CD4-positive, alpha-beta T cell treated with Interleukin-6 for 4 hours (primary cell): ENCODE data around the gene RNF39.
"Not testable (repeated sequence)": the region's sequence is repeated elsewhere in the genome, so short reads cannot be mapped to it uniquely, and the experiment has no call there.

Source experiments
- DNase-seq: peaks from one replicate; pipeline ENCODE4 v3.0.0-alpha.2; 2020; ENCODE audit warnings: mixed read lengths

Gene RNF39

GRCh38 chr6:30075094-30075789 is at the start of gene RNF39:
Gene RNF39, minus strand, starts transcription at chr6:30075769. Its CDS starts 184 bp downstream, at chr6:30075585.
- DNase-seq, result peak; percentile 24

GRCh38 chr6:30122515-30122914 is 46.9 kb upstream of the RNF39 start:
- no peak for DNase-seq

GRCh38 chr6:30121446-30122366 is 46.1 kb upstream of the RNF39 start:
- no peak for DNase-seq

GRCh38 chr6:30118691-30119090 is 43.1 kb upstream of the RNF39 start:
- DNase-seq, result not testable (repeated sequence)

GRCh38 chr6:30116724-30117123 is 41.2 kb upstream of the RNF39 start:
- no peak for DNase-seq

- no peak for DNase-seq
These were observed 38.3 kb upstream of the RNF39 start for GRCh38 chr6:30113841-30114240.

GRCh38 chr6:30113003-30113759 is 37.6 kb upstream of the RNF39 start, which contains the start of gene TRIM31:
Gene TRIM31, minus strand, starts transcription at chr6:30113090. Its CDS starts 285 bp downstream, at chr6:30112805.
- DNase-seq, result no peak

GRCh38 chr6:30112402-30112994 is 36.9 kb upstream of the RNF39 start:
- no peak for DNase-seq

GRCh38 chr6:30111266-30111856 is 35.8 kb upstream of the RNF39 start:
- no peak for DNase-seq

- no peak for DNase-seq
These were observed 29.1 kb upstream of the RNF39 start for GRCh38 chr6:30104661-30105060.

GRCh38 chr6:30103872-30104179 is 28.3 kb upstream of the RNF39 start:
- DNase-seq, result peak; percentile 22

GRCh38 chr6:30102970-30103871 is 27.7 kb upstream of the RNF39 start:
- peak; percentile 87 for DNase-seq

GRCh38 chr6:30102414-30102969 is 26.9 kb upstream of the RNF39 start:
- DNase-seq, result peak; percentile 12

- peak; percentile 74 for DNase-seq
These were observed 26.2 kb upstream of the RNF39 start for GRCh38 chr6:30101444-30102413.

- peak; percentile 9 for DNase-seq
These were observed 25.2 kb upstream of the RNF39 start for GRCh38 chr6:30100585-30101443.

- no peak for DNase-seq
These were observed 24.6 kb upstream of the RNF39 start for GRCh38 chr6:30100154-30100553.

GRCh38 chr6:30097902-30098768 is 22.6 kb upstream of the RNF39 start:
- DNase-seq, result peak; percentile 17

GRCh38 chr6:30096829-30097228 is 21.3 kb upstream of the RNF39 start:
- no peak for DNase-seq
